Omental fat pad (tissue), 4 donors: ENCODE data around the gene TECTA. TPM values are rescaled to one million over a fixed set of nuclear protein-coding genes. Genes with fewer than 3 reads are reported as not detected.

Source experiments
- ATAC-seq: fragments of 150-250 bp; one replicate; pipeline ENCODE4 v1.9.1; 2016; ENCODE audit warnings: mild to moderate bottlenecking, moderate library complexity; ENCODE audit not compliant: low FRiP score
- DNase-seq: peaks from one replicate; pipeline ENCODE4 v3.0.0-alpha.2; 2019; ENCODE audit warnings: low spot score
- CTCF ChIP-seq, 3 donors: fragments of 450-650 bp; IDR thresholded peaks; one replicate each; pipeline ENCODE4 v1.5.1; 2016 to 2017; ENCODE audit warnings: antibody characterized with exemption in 3 of 3, mild to moderate bottlenecking in 3 of 3, moderate library complexity in 2 of 3
- total RNA-seq, 4 donors: library from RNA; depleted of rRNA; stranded (reverse); fragments of >200 nt; gene quantifications; one replicate each; pipeline ENCODE4 v1.1.0, GENCODE V29; 2016

The TECTA gene, protein sequence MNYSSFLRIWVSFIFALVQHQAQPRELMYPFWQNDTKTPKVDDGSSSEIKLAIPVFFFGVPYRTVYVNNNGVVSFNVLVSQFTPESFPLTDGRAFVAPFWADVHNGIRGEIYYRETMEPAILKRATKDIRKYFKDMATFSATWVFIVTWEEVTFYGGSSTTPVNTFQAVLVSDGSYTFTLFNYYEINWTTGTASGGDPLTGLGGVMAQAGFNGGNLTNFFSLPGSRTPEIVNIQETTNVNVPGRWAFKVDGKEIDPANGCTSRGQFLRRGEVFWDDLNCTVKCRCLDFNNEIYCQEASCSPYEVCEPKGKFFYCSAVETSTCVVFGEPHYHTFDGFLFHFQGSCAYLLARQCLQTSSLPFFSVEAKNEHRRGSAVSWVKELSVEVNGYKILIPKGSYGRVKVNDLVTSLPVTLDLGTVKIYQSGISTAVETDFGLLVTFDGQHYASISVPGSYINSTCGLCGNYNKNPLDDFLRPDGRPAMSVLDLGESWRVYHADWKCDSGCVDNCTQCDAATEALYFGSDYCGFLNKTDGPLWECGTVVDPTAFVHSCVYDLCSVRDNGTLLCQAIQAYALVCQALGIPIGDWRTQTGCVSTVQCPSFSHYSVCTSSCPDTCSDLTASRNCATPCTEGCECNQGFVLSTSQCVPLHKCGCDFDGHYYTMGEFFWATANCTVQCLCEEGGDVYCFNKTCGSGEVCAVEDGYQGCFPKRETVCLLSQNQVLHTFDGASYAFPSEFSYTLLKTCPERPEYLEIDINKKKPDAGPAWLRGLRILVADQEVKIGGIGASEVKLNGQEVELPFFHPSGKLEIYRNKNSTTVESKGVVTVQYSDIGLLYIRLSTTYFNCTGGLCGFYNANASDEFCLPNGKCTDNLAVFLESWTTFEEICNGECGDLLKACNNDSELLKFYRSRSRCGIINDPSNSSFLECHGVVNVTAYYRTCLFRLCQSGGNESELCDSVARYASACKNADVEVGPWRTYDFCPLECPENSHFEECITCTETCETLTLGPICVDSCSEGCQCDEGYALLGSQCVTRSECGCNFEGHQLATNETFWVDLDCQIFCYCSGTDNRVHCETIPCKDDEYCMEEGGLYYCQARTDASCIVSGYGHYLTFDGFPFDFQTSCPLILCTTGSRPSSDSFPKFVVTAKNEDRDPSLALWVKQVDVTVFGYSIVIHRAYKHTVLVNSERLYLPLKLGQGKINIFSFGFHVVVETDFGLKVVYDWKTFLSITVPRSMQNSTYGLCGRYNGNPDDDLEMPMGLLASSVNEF (N-terminal part only)
- 1 to 10 TPM in 2 of 4 donors, under 1 TPM in 2; 0.48 to 1.5 (median 1.0) TPM for total RNA-seq

- ATAC-seq, result no peak
- TF ChIP-seq CTCF (IDR thresholded peaks at IDR 0.05), result no peak
These were observed at the start of gene TECTA for GRCh38 chr11:121100943-121101342. Gene TECTA, plus strand, starts transcription at chr11:121101243. Its CDS starts 1,423 bp downstream, at chr11:121102666.

GRCh38 chr11:121053244-121053643 is 47.8 kb upstream of the TECTA start:
- DNase-seq, result no peak

More at GRCh38 chr11:121100943-121101342, at the start of gene TECTA:
- DNase-seq, result no peak

GRCh38 chr11:121054266-121054665 is 46.8 kb upstream of the TECTA start:
- no peak for TF ChIP-seq CTCF (IDR thresholded peaks at IDR 0.05)
- DNase-seq, result no peak
- ATAC-seq, result no peak

More at GRCh38 chr11:121053244-121053643, 47.8 kb upstream of the TECTA start:
- TF ChIP-seq CTCF (IDR thresholded peaks at IDR 0.05), result no peak
- no peak for ATAC-seq

- no peak for TF ChIP-seq CTCF (IDR thresholded peaks at IDR 0.05)
- DNase-seq (no peak), ATAC-seq (no peak)
These were observed 46.0 kb upstream of the TECTA start for GRCh38 chr11:121055076-121055475.

DNA sequence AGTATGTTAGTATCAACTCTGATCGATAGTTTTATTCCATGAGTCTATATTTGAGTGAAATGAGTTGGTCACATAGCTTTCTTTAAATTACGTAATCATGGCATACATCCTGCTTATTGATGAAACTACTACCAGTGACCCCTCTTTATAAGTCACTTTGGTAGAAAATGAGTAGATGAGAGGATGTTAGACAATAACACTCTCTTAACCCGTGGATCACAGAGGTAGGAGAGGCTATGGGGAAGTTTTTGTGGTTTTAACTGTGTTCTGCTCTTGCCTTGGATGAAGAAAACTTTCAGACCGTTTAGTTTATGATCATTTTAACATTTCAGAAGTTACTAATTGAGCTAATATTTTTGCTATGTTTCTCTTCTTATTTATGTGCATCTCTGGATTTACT is 43.1 kb upstream of the TECTA start:
- DNase-seq, result no peak
- no peak for ATAC-seq
- TF ChIP-seq CTCF (IDR thresholded peaks at IDR 0.05), result no peak

DNA sequence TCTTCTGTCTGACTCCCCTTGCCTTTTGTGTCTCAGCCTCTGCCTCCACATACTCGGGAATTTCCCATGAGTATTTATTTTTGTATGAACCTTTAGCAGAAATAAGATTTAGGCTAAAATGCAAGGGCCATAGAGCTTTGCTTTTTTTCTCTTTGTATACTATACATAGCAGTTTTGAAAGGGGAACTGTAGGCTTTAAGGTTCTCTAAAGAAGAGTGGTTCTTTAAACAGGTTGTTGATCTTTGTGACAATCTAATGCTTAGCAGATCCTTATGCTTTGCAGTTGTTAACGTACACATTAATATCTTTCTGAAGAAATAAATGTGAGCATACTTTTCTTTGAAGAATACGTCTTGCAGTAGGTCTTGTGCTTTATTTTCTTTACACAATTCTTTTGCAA is 42.1 kb upstream of the TECTA start:
- ATAC-seq, result no peak
- DNase-seq, result no peak
- TF ChIP-seq CTCF (IDR thresholded peaks at IDR 0.05), result no peak
